K562 (cell line): ENCODE results near the gene RAB38. TPM values are rescaled to one million over a fixed set of nuclear protein-coding genes. Genes with fewer than 3 reads are reported as not detected.

Experiments used
- ATAC-seq: fragments of 200-7000 bp; cut with Tn5 transposase; 3 replicates; pipeline ENCODE4 v1.9.1; 2020; ENCODE audit warnings: moderate library complexity
- BruUV-seq: library from RNA; stranded (reverse); fragments of 400-500 nt; replicated peaks from 2 replicates; lab custom pipeline; 2021; lab: Mats Ljungman, UMichigan
- CTCF ChIA-PET: fragments of 300-600 bp; formaldehyde crosslinking; extraction: SDS; loops from one replicate; lab custom pipeline; 2021; ENCODE audit warnings: low intra/inter-chr PET ratio; lab: Yijun Ruan, JAX
- POLR2A ChIA-PET: fragments of 300-600, 350-650 bp; sonication (Branson Sonifier 250); formaldehyde crosslinking; extraction: SDS; loops from one replicate; lab custom pipeline; 2021; ENCODE audit warnings: antibody characterized with exemption, inconsistent platforms; lab: Yijun Ruan, JAX
- DNase-seq, 4 experiments: peaks; one replicate each; pipeline versions ENCODE4 v3.0.0 to v3.0.0-alpha.2; 2011 to 2018; ENCODE audit warnings: low spot score in 3 of 4, mixed read lengths in 3 of 4; ENCODE audit errors: extremely low read depth in 1 of 4
- FAIRE-seq: peaks from 2 replicates; lab custom pipeline; 2011; peaks lifted over from hg19 to GRCh38; lab: Jason Lieb, UNC
- H2AFZ ChIP-seq: 2 replicates; pipeline ENCODE4 v1.6.0; 2011; ENCODE audit warnings: low read depth, low read length, control low read depth, inconsistent platforms
- H3K27ac ChIP-seq: fragments of 200-600 bp; 3 replicates; pipeline ENCODE4 v1.8.0; 2011; ENCODE audit warnings: low read depth, mild to moderate bottlenecking, control low read depth, inconsistent platforms, low read length, moderate library complexity, mixed read lengths; ENCODE audit errors: extremely low read depth
- H3K27me3 ChIP-seq, 2 experiments: fragments of 300-600 bp in 1 of 2; 2 replicates in 1 of 2; 3 replicates in 1 of 2; pipeline versions ENCODE4 v1.6.0 to v1.8.0; 2011; ENCODE audit warnings: inconsistent platforms in 2 of 2, low read length in 2 of 2, mild to moderate bottlenecking in 1 of 2, mixed read lengths in 1 of 2, moderate library complexity in 1 of 2; ENCODE audit not compliant: control insufficient read depth in 2 of 2, insufficient read depth in 2 of 2
- H3K36me3 ChIP-seq: fragments of 300-600 bp; 3 replicates; pipeline ENCODE4 v1.8.0; 2011; ENCODE audit warnings: mild to moderate bottlenecking, low read length, inconsistent platforms; ENCODE audit not compliant: control insufficient read depth, insufficient read depth
- H3K4me1 ChIP-seq, 2 experiments: fragments of 200-600 bp in 1 of 2; replicated peaks in 1 of 2; 2 replicates in 1 of 2; 3 replicates in 1 of 2; pipeline versions ENCODE4 v1.5.1 to v1.8.0; 2011; ENCODE audit warnings: inconsistent platforms in 2 of 2, low read length in 2 of 2, mild to moderate bottlenecking in 1 of 2, mixed read lengths in 1 of 2, moderate library complexity in 1 of 2; ENCODE audit not compliant: control insufficient read depth in 2 of 2, insufficient read depth in 2 of 2
- H3K4me2 ChIP-seq: 2 replicates; pipeline ENCODE4 v1.6.1; 2011; ENCODE audit warnings: low read length, control low read depth, inconsistent platforms, mixed read lengths; ENCODE audit not compliant: insufficient read depth
- H3K4me3 ChIP-seq: fragments of 200-600 bp; sonication (generic), shearing (Covaris generic); 2 replicates; pipeline ENCODE4 v1.5.1; 2016; ENCODE audit warnings: control low read depth, inconsistent platforms
- H3K79me2 ChIP-seq: fragments of 200-600 bp; 3 replicates; pipeline ENCODE4 v1.8.0; 2011; ENCODE audit warnings: low read length, inconsistent platforms; ENCODE audit not compliant: control insufficient read depth, insufficient read depth
- H3K9ac ChIP-seq, 2 experiments: 2 replicates each; pipeline versions ENCODE4 v1.6.0 to v1.6.1; 2011; ENCODE audit warnings: low read depth in 2 of 2, low read length in 2 of 2, control low read depth in 1 of 2, inconsistent platforms in 1 of 2, mild to moderate bottlenecking in 1 of 2, mixed read lengths in 1 of 2; ENCODE audit not compliant: insufficient read depth in 1 of 2
- H3K9me1 ChIP-seq: one replicate; pipeline ENCODE4 v1.6.0; 2011; ENCODE audit warnings: inconsistent platforms, mild to moderate bottlenecking, low read length, moderate library complexity; ENCODE audit not compliant: control insufficient read depth, insufficient read depth
- H3K9me3 ChIP-seq: replicated peaks from 2 replicates; pipeline ENCODE4 v1.5.1; 2011; ENCODE audit warnings: low read depth, low read length, inconsistent platforms; ENCODE audit not compliant: control insufficient read depth, insufficient read depth
- H4K20me1 ChIP-seq: replicated peaks from 2 replicates; pipeline ENCODE4 v1.6.1; 2011; ENCODE audit warnings: low read length, inconsistent platforms, mixed read lengths; ENCODE audit not compliant: control insufficient read depth, insufficient read depth
- IFI16 ChIP-seq: fragments of 250-450 bp; sonication (Bioruptor Pico); IDR thresholded peaks from 2 replicates; pipeline ENCODE4 v2.1.2; 2022; ENCODE audit warnings: mild to moderate bottlenecking, inconsistent platforms
- PTTG1 ChIP-seq: fragments of 450-650 bp; IDR thresholded peaks from 2 replicates; pipeline ENCODE4 v1.6.1; 2016; ENCODE audit warnings: low read depth, mild to moderate bottlenecking, missing genetic modification characterization, missing compliant biosample characterization
- RAD21 ChIP-seq, 2 experiments: fragments of 250-450 bp in 1 of 2; fragments of 450-650 bp in 1 of 2; sonication (Bioruptor Pico) in 1 of 2; formaldehyde crosslinking in 1 of 2; IDR thresholded peaks in 1 of 2; conservative IDR thresholded peaks in 1 of 2; 2 replicates each; pipeline versions ENCODE4 v1.4.0 to v1.8.0; 2020 to 2022; ENCODE audit warnings: mild to moderate bottlenecking in 2 of 2, moderate library complexity in 1 of 2
- RBM14 ChIP-seq: fragments of 200-400 bp; formaldehyde crosslinking; IDR thresholded peaks from 2 replicates; pipeline ENCODE4 v1.6.1; 2018; ENCODE audit warnings: low read depth, mild to moderate bottlenecking, low read length, moderate library complexity, borderline replicate concordance; ENCODE audit not compliant: insufficient read depth
- ZNF165 ChIP-seq: fragments of 250-450 bp; sonication (Bioruptor Pico); IDR thresholded peaks from 2 replicates; pipeline ENCODE4 v1.4.0; 2020; ENCODE audit warnings: borderline replicate concordance
- ZNF197 ChIP-seq: fragments of 200-800 bp; sonication (Bioruptor generic); IDR thresholded peaks from 2 replicates; pipeline ENCODE4 v1.6.1; 2016; ENCODE audit warnings: low read depth, missing genetic modification characterization, missing compliant biosample characterization
- WGBS: fragments of 100-300 bp; shearing (Covaris generic); methylation state at CpG from one replicate; pipeline ENCODE4 v1.1.6; 2016; ENCODE audit warnings: low coverage, mixed read lengths; ENCODE audit not compliant: insufficient coverage; ENCODE audit errors: missing lambda C conversion rate; 5-methylcytosine and 5-hydroxymethylcytosine counted together
- in situ Hi-C: fragments of 300-500 bp; cut with MboI; formaldehyde crosslinking; loops from 4 replicates; pipeline ENCODE4 v1.15.0; 2018; ENCODE audit warnings: inconsistent platforms, mixed read lengths
- intact Hi-C: fragments of 100-400 bp; cut with micrococcal nuclease; formaldehyde crosslinking; loops from 2 replicates; pipeline ENCODE4 v1.14.2; 2022
- polyA plus RNA-seq, 8 experiments: library from polyadenylated mRNA; depleted of rRNA in 4 of 8; stranded (reverse) in 5 of 8; unstranded in 3 of 8; fragments of >200 nt; fragmentation: Nextera tagmentation in 2 of 8; fragmentation: Illumina TruSeq in 1 of 8; extraction: Ambion mirVana in 2 of 8; extraction: Trizol in 1 of 8; gene quantifications; 2 replicates each; pipeline versions ENCODE4 v1.2.1 to v1.2.3, GENCODE V29; 2011 to 2014; ENCODE audit warnings: inconsistent platforms in 1 of 8, missing spikeins in 1 of 8
- total RNA-seq, 7 experiments: library from RNA; depleted of rRNA in 6 of 7; stranded (reverse); fragments of >200 nt in 6 of 7; fragmentation: Illumina TruSeq in 2 of 7; extraction: Trizol in 2 of 7; gene quantifications; 2 replicates each; pipeline versions ENCODE4 v1.2.1 to v1.2.3, GENCODE V29; 2011 to 2021; ENCODE audit warnings: low replicate concordance in 1 of 7

Gene RAB38
- total and polyA plus RNA-seq, 9 of the 15 experiments (the other 6 are each of a cell fraction or from before 2014, with no cell fraction given), result 0.59 to 2.9 (median 2.2) TPM

DNA sequence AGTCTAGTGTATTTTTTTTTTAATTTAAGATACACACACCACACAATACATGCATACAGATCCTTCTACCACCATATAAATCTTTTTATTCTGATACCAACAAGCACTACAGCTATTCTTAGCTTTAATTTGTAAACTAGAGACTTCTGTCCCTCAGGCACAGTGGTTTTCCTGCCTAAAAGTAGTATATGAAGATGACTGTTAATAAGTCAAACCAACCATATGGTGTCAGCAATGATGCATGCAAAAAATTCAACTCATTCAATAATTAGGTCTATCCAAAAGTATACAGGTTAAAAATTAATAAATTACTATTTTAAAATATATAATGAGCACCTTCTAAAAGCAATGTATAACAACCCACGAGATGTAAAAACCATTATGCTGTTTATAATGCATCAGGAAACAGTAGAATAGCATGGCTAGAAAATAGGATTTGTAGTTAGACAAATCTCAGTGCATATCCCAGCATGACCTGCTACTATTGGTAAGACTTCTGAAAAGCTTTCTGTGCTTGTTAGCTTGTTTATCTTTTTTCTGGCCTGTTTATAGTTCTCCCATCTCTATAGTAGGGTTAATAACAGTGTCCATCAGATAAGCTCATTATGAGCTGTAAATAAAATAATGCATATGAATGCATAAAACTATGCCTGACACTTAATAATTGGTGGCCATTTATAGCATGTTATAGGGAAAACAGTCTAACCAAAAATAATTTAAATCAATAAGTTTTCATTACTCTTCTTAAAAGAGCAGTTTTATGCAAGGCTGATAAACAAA lies 10.2 kb downstream of the RAB38 start:
- CTCF ChIA-PET, result interaction anchor here (0.9 kb wide), 1 partner anchor 379 kb away, joined by 3 read pairs; no protein-coding TSS in a partner anchor
- in situ Hi-C loops, result no loop called here
- BruUV-seq, result no TSS peak

DNA sequence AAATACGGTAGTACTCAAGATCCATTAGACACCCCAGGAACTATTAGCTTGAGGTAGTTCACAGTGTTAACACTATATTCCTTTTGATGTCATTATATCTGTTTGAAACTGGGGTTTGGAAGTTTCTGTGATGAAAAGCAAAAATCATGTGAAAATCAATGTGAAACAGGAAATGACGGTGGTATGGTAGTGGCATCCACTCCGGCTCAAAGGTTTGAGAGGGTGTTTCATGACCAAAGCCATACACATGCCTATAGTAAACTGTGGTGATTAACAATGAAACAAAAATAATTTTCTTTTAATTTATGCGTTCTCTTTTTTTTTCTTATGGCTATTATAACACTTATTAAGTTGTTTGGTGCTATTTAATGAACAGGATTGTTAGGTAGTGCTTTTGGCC lies 10.9 kb downstream of the RAB38 start:
- H3K27ac ChIP-seq, result no peak overlapping the region
- no peak overlapping the region for H3K4me3 ChIP-seq
- no peak for ATAC-seq
- WGBS, result 0% methylated on average over 4 of the region's 4 CpGs
- CTCF ChIA-PET, result interaction anchor here (0.9 kb wide), 1 partner anchor 380 kb away, joined by 3 read pairs; no protein-coding TSS in a partner anchor
- H3K36me3 ChIP-seq, result no peaks in the 10 kb centered on the region
- H3K9me3 ChIP-seq, result no peaks in the 10 kb centered on the region
- H3K9me1 ChIP-seq, result no peaks in the 10 kb centered on the region
- POLR2A ChIA-PET, result no interaction called here
- H2AFZ ChIP-seq, result no peak overlapping the region
- H4K20me1 ChIP-seq, result no peaks in the 10 kb centered on the region
- intact Hi-C loops (no loop called here), in situ Hi-C loops (no loop called here)
- no peak for FAIRE-seq
- H3K27me3 ChIP-seq, result no peaks in the 10 kb centered on the region
- TF ChIP-seq PTTG1, result no peak
- no peak for TF ChIP-seq ZNF197 (CRISPR knock-in tag)
- no peak for TF ChIP-seq ZNF165 (CRISPR knock-in tag)
- TF ChIP-seq IFI16 (CRISPR knock-in tag), result no peak
- no peaks in the 10 kb centered on the region for H3K4me1 ChIP-seq
- BruUV-seq, result no TSS peak
- no peak for DNase-seq
- no peaks in the 10 kb centered on the region for H3K79me2 ChIP-seq
- no peak overlapping the region for H3K4me2 ChIP-seq
- no peak overlapping the region for H3K9ac ChIP-seq

More for the DNA sequence above, 10.2 kb downstream of the RAB38 start:
- 0% methylated on average over 1 of the region's 1 CpG for WGBS
- H3K9me3 ChIP-seq, result no peaks in the 10 kb centered on the region
- 0 out of 4 replicates have a peak, but pooled peaks have one; percentile 14 to 18 for TF ChIP-seq RAD21 (CRISPR knock-in tag; conservative IDR thresholded peaks at IDR 0.05 in 1 of 2, IDR thresholded peaks at IDR 0.05 in 1 of 2)
- no peak for TF ChIP-seq RBM14
- TF ChIP-seq, all 486 proteins: peak for 1
- no peaks in the 10 kb centered on the region for H3K4me1 ChIP-seq
- ATAC-seq, result no peak
- H3K36me3 ChIP-seq, result no peaks in the 10 kb centered on the region
- H3K79me2 ChIP-seq, result no peaks in the 10 kb centered on the region
- no peak overlapping the region for H3K9ac ChIP-seq
- H3K27me3 ChIP-seq, result no peaks in the 10 kb centered on the region
- H3K4me3 ChIP-seq, result no peak overlapping the region
- intact Hi-C loops, result loop anchor here (1.0 kb wide), 1 partner anchor 379 kb away; no protein-coding TSS in a partner anchor
- H3K27ac ChIP-seq, result no peak overlapping the region
- POLR2A ChIA-PET, result no interaction called here
- H3K9me1 ChIP-seq, result no peaks in the 10 kb centered on the region
- H4K20me1 ChIP-seq, result no peaks in the 10 kb centered on the region
- no peak overlapping the region for H2AFZ ChIP-seq
- FAIRE-seq, result no peak
- no peak overlapping the region for H3K4me2 ChIP-seq
- DNase-seq, result no peak
